GM23338 (cell line): ENCODE data around the gene SGSM1. TPM values are rescaled to one million over a fixed set of nuclear protein-coding genes. Genes with fewer than 3 reads are reported as not detected.
A peak's percentile ranks its signal among the peaks of the same experiment; 100 is the strongest.

Experiments used
- ATAC-seq: fragments of 200-7000 bp; cut with Tn5 transposase; 3 replicates; pipeline ENCODE4 v1.9.1; 2020
- DNase-seq: peaks from one replicate; pipeline ENCODE4 v3.0.0-alpha.2; 2015; ENCODE audit warnings: low spot score
- H2AFZ ChIP-seq: fragments of 200-600 bp; sonication (generic); 2 replicates; pipeline ENCODE4 v1.8.0; 2016; ENCODE audit warnings: antibody characterized with exemption, mild to moderate bottlenecking, moderate library complexity
- H3F3A ChIP-seq: fragments of 200-600 bp; sonication (generic); replicated peaks from 2 replicates; pipeline ENCODE4 v1.8.0; 2017; ENCODE audit warnings: antibody characterized with exemption, mixed run types, low read depth
- H3K27ac ChIP-seq: fragments of 200-600 bp; sonication (generic); 2 replicates; pipeline ENCODE4 v1.6.1; 2016; ENCODE audit warnings: low read depth
- H3K27me3 ChIP-seq: fragments of 200-600 bp; sonication (generic); 2 replicates; pipeline ENCODE4 v1.8.0; 2016; ENCODE audit warnings: mild to moderate bottlenecking, mixed run types, moderate library complexity; ENCODE audit not compliant: insufficient read depth
- H3K36me3 ChIP-seq: fragments of 200-600 bp; sonication (generic); 2 replicates; pipeline ENCODE4 v1.8.0; 2016; ENCODE audit warnings: mild to moderate bottlenecking; ENCODE audit not compliant: insufficient read depth
- H3K4me1 ChIP-seq: fragments of 200-600 bp; sonication (generic); 2 replicates; pipeline ENCODE4 v1.8.0; 2016; ENCODE audit warnings: mild to moderate bottlenecking, moderate library complexity; ENCODE audit not compliant: insufficient read depth
- H3K4me2 ChIP-seq: fragments of 200-600 bp; sonication (generic); 2 replicates; pipeline ENCODE4 v1.7.1; 2017; ENCODE audit warnings: mixed run types
- H3K4me3 ChIP-seq: fragments of 200-600 bp; sonication (generic); 2 replicates; pipeline ENCODE4 v1.6.1; 2016; ENCODE audit warnings: mixed run types
- H3K79me2 ChIP-seq: fragments of 200-600 bp; sonication (generic); replicated peaks from 2 replicates; pipeline ENCODE4 v1.8.0; 2017; ENCODE audit warnings: mild to moderate bottlenecking; ENCODE audit not compliant: insufficient read depth
- H3K9me2 ChIP-seq: fragments of 200-600 bp; sonication (generic); 2 replicates; pipeline ENCODE4 v1.8.0; 2017; ENCODE audit not compliant: insufficient read depth
- H4K20me1 ChIP-seq: fragments of 200-600 bp; sonication (generic); replicated peaks from 2 replicates; pipeline ENCODE4 v1.8.0; 2017; ENCODE audit warnings: mild to moderate bottlenecking; ENCODE audit not compliant: insufficient read depth
- H3K27ac Mint-ChIP-seq: 2 replicates; pipeline ENCODE4 v1.8.0; 2020; ENCODE audit warnings: inconsistent platforms, mild to moderate bottlenecking, moderate library complexity, mixed read lengths
- H3K27me3 Mint-ChIP-seq: 3 replicates; pipeline ENCODE4 v1.8.0; 2022; ENCODE audit warnings: low read depth, mild to moderate bottlenecking, moderate library complexity, mixed read lengths, inconsistent platforms; ENCODE audit not compliant: insufficient read depth, poor library complexity
- H3K36me3 Mint-ChIP-seq: 3 replicates; pipeline ENCODE4 v1.8.0; 2021; ENCODE audit warnings: low read depth, mild to moderate bottlenecking, inconsistent platforms, moderate library complexity, mixed read lengths
- H3K4me1 Mint-ChIP-seq: 3 replicates; pipeline ENCODE4 v1.8.0; 2020; ENCODE audit warnings: mild to moderate bottlenecking, inconsistent platforms, mixed read lengths
- H3K4me3 Mint-ChIP-seq: 3 replicates; pipeline ENCODE4 v1.8.0; 2021; ENCODE audit warnings: moderate library complexity, mild to moderate bottlenecking, inconsistent platforms, mixed read lengths
- H3K9me3 Mint-ChIP-seq: 3 replicates; pipeline ENCODE4 v1.8.0; 2020; ENCODE audit warnings: moderate library complexity, mild to moderate bottlenecking, inconsistent platforms, mixed read lengths
- CREB1 ChIP-seq: fragments of 250-450 bp; sonication (Bioruptor Pico); IDR thresholded peaks from 2 replicates; pipeline ENCODE4 v1.5.0; 2020; ENCODE audit warnings: low read depth, mild to moderate bottlenecking, moderate library complexity
- CTCF ChIP-seq, 2 experiments: fragments of 200-600 bp in 1 of 2; sonication (generic) in 1 of 2; conservative IDR thresholded peaks; 2 replicates each; pipeline versions ENCODE4 v1.5.1 to v1.6.1; 2016 to 2017; ENCODE audit warnings: antibody characterized with exemption in 2 of 2, low read depth in 2 of 2, mild to moderate bottlenecking in 2 of 2, moderate library complexity in 1 of 2
- ETS1 ChIP-seq: IDR thresholded peaks from 2 replicates; pipeline ENCODE4 v1.6.1; 2016; ENCODE audit warnings: antibody characterized with exemption
- EZH2phosphoT487 ChIP-seq: fragments of 200-600 bp; sonication (generic); IDR thresholded peaks from one replicate; pipeline ENCODE4 v1.8.1; 2018; ENCODE audit warnings: antibody characterized with exemption; ENCODE audit not compliant: unreplicated experiment
- NANOG ChIP-seq: IDR thresholded peaks from 2 replicates; pipeline ENCODE4 v1.6.1; 2016; ENCODE audit warnings: antibody characterized with exemption, borderline replicate concordance
- POLR2AphosphoS5 ChIP-seq: IDR thresholded peaks from 2 replicates; pipeline ENCODE4 v1.6.1; 2016; ENCODE audit warnings: antibody characterized with exemption, low read depth
- ZNF114 ChIP-seq: fragments of 250-450 bp; sonication (Bioruptor Pico); IDR thresholded peaks from 2 replicates; pipeline ENCODE4 v1.5.0; 2020; ENCODE audit warnings: mild to moderate bottlenecking, moderate library complexity
- polyA plus RNA-seq: library from polyadenylated mRNA; unstranded; fragments of >200 nt; fragmentation: Nextera tagmentation; extraction: Ambion mirVana; gene quantifications from 2 replicates; pipeline ENCODE4 v1.2.1, GENCODE V29; 2016
- total RNA-seq: library from RNA; depleted of rRNA; stranded (reverse); fragments of >200 nt; shearing (Covaris generic); gene quantifications from 2 replicates; pipeline ENCODE4 v1.2.3, GENCODE V29; 2014
- TF ChIP-seq, protein P1 (sequence below): IDR thresholded peaks from one replicate; pipeline ENCODE4 v1.6.1; 2018; ENCODE audit warnings: antibody characterized with exemption; ENCODE audit not compliant: unreplicated experiment

The SGSM1 gene
- total and polyA plus RNA-seq, 2 experiments from 2014 or later, result 4.7 to 5.4 TPM

DNA sequence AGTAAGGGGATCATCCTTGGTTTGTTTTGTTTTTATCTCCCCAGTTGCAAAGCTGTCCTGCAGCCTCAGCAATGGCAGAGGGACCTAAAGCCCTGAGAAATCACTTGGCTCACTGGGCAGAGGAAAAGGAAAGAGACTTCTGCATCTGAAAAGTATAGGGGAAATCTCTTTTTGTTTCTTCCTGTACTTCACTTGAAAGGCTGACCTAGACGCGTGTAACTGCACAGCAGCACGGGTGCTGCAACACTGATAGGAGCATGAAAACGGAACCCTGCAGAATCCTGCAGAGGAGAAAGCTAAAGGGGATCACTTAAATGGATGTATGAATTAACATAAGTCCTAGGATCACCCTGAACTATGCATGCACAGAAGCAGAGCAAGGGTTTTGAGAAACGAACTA lies 29.5 kb upstream of the SGSM1 start:
- Histone ChIP-seq H3K27ac (no peak overlapping the region), H4K20me1 (no peaks in the 10 kb centered on the region), H3K4me3 (no peak overlapping the region), H3K9me2 (no peaks in the 10 kb centered on the region), H2AFZ (peak overlapping the region; percentile 91), H3K4me2 (no peak overlapping the region), H3K4me1 (peaks cover 9% of the 10 kb centered on the region), H3F3A (no peaks in the 10 kb centered on the region), H3K79me2 (no peaks in the 10 kb centered on the region), H3K36me3 (no peaks in the 10 kb centered on the region), H3K27me3 (no peaks in the 10 kb centered on the region)
- no peak for DNase-seq
- Mint-ChIP-seq H3K4me3 (no peak overlapping the region), H3K9me3 (no peaks in the 10 kb centered on the region; the same call in 2 of the 3 replicates), H3K27ac (no peak overlapping the region), H3K4me1 (peaks cover 16% of the 10 kb centered on the region), H3K27me3 (peaks cover 7% of the 10 kb centered on the region), H3K36me3 (no peaks in the 10 kb centered on the region)
- no peak for ATAC-seq
- TF ChIP-seq CTCF (conservative IDR thresholded peaks at IDR 0.05; ENCODE audit: low read depth in 2 of 2) (no peak), EZH2phosphoT487 (no peak), CREB1 (CRISPR knock-in tag) (no peak), NANOG (no peak), POLR2AphosphoS5 (no peak), ZNF114 (CRISPR knock-in tag) (no peak)
- TF ChIP-seq, protein P1, sequence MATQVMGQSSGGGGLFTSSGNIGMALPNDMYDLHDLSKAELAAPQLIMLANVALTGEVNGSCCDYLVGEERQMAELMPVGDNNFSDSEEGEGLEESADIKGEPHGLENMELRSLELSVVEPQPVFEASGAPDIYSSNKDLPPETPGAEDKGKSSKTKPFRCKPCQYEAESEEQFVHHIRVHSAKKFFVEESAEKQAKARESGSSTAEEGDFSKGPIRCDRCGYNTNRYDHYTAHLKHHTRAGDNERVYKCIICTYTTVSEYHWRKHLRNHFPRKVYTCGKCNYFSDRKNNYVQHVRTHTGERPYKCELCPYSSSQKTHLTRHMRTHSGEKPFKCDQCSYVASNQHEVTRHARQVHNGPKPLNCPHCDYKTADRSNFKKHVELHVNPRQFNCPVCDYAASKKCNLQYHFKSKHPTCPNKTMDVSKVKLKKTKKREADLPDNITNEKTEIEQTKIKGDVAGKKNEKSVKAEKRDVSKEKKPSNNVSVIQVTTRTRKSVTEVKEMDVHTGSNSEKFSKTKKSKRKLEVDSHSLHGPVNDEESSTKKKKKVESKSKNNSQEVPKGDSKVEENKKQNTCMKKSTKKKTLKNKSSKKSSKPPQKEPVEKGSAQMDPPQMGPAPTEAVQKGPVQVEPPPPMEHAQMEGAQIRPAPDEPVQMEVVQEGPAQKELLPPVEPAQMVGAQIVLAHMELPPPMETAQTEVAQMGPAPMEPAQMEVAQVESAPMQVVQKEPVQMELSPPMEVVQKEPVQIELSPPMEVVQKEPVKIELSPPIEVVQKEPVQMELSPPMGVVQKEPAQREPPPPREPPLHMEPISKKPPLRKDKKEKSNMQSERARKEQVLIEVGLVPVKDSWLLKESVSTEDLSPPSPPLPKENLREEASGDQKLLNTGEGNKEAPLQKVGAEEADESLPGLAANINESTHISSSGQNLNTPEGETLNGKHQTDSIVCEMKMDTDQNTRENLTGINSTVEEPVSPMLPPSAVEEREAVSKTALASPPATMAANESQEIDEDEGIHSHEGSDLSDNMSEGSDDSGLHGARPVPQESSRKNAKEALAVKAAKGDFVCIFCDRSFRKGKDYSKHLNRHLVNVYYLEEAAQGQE, result no peak

DNA sequence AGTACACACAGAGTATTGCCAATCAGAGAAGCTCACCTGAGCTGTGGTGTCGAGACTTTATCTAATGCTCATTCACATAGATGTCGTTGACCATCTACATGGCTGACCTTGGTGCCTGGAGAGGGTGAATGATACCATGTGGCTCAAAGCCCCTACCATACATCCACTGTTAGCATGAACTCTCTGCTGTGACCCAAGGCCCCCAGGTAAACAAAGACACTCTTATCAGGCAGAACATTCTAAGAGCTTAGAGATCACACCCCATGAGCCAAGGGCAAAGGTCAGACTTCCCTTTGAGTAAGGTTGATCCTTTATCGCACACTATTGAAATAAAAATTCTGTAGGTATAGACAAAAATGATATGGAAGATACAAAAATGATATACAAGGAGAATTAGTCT lies 16.5 kb upstream of the SGSM1 start:
- Histone ChIP-seq H3K79me2 (no peaks in the 10 kb centered on the region), H3K4me1 (no peaks in the 10 kb centered on the region), H2AFZ (no peak overlapping the region), H4K20me1 (no peaks in the 10 kb centered on the region), H3K9me2 (no peaks in the 10 kb centered on the region), H3K4me2 (no peak overlapping the region), H3K27ac (no peak overlapping the region), H3K27me3 (no peaks in the 10 kb centered on the region), H3K36me3 (no peaks in the 10 kb centered on the region), H3F3A (no peaks in the 10 kb centered on the region), H3K4me3 (no peak overlapping the region)
- Mint-ChIP-seq H3K4me1 (no peaks in the 10 kb centered on the region), H3K36me3 (no peaks in the 10 kb centered on the region), H3K27ac (no peak overlapping the region), H3K4me3 (no peak overlapping the region), H3K27me3 (peaks cover 4% of the 10 kb centered on the region), H3K9me3 (no peaks in the 10 kb centered on the region)
- no peak for ATAC-seq
- DNase-seq, result no peak
- TF ChIP-seq, protein P1, result no peak
- no peak for TF ChIP-seq NANOG
- no peak for TF ChIP-seq ETS1
